ENCODE measurements around the gene TSPAN10.

DNA sequence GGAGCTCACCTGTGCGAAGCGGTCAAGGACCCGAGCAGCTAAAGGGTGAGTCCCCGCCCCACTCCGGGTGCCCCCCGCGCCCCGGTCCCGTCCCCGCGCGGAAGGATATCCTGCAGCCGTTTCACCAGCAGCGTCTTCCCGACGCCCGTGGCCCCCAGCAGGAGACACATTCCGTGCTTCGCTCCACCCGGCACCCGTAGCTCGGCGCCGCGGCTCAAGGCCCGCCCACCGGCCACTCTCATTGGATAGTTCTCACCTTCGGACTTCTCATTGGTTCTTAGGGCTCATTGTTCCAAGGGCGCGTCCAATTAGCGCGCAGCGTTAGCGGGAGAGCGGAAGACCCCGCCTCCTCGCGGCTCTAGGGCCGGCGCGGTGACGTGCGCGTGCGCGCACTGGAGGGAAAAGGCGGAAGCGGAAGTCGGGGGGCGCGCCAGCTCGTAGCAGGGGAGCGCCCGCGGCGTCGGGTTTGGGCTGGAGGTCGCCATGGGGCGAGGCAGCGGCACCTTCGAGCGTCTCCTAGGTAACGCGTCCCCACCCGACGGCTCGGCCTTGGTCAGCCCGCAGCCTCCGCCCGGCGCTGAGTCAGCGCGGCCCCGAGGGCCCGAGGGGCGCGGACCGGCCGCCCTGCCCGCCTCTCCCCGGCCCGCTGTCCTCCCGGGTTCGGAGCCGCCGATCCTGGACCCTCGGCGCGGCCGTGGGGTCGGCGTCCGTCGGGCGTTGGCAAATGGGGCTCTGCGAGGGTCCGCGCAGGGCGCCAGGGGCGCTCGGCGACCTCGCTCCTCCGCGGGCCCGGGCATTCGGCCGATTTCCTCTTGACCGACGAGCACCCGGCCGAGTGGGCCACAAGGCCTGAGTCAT is 46.8 kb downstream of the TSPAN10 start, which contains the start of the genes ARL16 and HGS:
- TF ChIP-seq FOXA1 (IDR thresholded peaks at IDR 0.05) (no peak), FOXA1 (CRISPR knock-in tag; IDR thresholded peaks at IDR 0.05) (0 out of 2 replicates have a peak, but pooled peaks have one; percentile 11), PHF8 (CRISPR knock-in tag; IDR thresholded peaks at IDR 0.05) (peak; percentile 92), IKZF4 (CRISPR knock-in tag; IDR thresholded peaks at IDR 0.05; ENCODE audit: borderline replicate concordance, low read depth, not compliant biosample characterization) (no peak)
- TF ChIP-seq, protein P1, sequence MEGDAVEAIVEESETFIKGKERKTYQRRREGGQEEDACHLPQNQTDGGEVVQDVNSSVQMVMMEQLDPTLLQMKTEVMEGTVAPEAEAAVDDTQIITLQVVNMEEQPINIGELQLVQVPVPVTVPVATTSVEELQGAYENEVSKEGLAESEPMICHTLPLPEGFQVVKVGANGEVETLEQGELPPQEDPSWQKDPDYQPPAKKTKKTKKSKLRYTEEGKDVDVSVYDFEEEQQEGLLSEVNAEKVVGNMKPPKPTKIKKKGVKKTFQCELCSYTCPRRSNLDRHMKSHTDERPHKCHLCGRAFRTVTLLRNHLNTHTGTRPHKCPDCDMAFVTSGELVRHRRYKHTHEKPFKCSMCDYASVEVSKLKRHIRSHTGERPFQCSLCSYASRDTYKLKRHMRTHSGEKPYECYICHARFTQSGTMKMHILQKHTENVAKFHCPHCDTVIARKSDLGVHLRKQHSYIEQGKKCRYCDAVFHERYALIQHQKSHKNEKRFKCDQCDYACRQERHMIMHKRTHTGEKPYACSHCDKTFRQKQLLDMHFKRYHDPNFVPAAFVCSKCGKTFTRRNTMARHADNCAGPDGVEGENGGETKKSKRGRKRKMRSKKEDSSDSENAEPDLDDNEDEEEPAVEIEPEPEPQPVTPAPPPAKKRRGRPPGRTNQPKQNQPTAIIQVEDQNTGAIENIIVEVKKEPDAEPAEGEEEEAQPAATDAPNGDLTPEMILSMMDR (CRISPR knock-in tag; IDR thresholded peaks at IDR 0.05): no peak

Measured in HepG2 (cell line).